ENCODE results near the gene NRXN3. TPM values are rescaled to one million over a fixed set of nuclear protein-coding genes. Genes with fewer than 3 reads are reported as not detected.

NRXN3 gene
- total and polyA plus RNA-seq, 5 donors from 2014 or later = not detected

DNA sequence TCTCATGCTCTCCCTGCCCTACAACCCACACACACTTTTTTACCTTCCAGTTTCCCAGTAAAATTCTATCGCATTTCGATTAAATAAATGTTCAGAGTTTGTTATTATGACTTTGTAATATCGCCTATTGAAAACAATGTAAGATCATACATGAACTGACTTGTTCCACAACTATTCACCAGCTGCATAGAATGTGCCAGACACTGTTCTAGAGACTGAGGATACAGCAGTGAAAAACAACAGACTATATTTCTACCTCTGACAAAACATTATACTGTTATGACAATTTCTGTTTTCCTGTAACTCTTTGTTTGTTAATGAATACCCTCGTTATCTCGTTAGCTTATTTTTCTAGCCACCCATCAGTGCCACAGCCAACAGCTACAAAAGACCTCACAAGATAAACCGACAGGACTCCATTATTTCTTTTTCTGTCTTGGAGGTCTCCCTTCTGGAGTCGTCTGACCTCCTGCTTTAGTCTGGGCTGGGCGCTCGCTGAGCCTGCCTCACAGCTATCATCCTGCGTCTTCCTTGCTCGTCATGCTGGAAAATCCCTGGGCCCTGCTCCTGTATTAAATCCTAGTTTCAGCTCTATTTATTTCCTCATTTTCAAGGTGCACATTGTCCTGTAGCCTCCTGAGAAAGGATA is 1542.3 kb downstream of the NRXN3 start:
- no peak overlapping the region for H3K27ac ChIP-seq (ENCODE audit: insufficient read depth, low read length, poor library complexity, severe bottlenecking)
- H3K27me3 ChIP-seq (ENCODE audit: control insufficient read depth, insufficient read depth, low read length) = no peaks in the 10 kb centered on the region
- no peaks in the 10 kb centered on the region for H3K36me3 ChIP-seq (ENCODE audit: control insufficient read depth, insufficient read depth, low read length)
- Mint-ChIP-seq H3K4me3 (no peak overlapping the region), H3K27ac (no peak overlapping the region), H3K9me3 (peaks cover 0 to 7% (median 2%) of the 10 kb centered on the region in 7 donors), H3K4me1 (no peaks in the 10 kb centered on the region), H3K36me3 (no peaks in the 10 kb centered on the region), H3K27me3 (no peaks in the 10 kb centered on the region)
- ATAC-seq (ENCODE audit: low read depth in 2 of 2) = no peak
- no peaks in the 10 kb centered on the region for H3K4me1 ChIP-seq (ENCODE audit: control insufficient read depth, insufficient read depth, low read length, poor library complexity, severe bottlenecking)
- no peak for DNase-seq
- H3K9me3 ChIP-seq (ENCODE audit: control insufficient read depth in 2 of 2, low read length in 2 of 2) = no peaks in the 10 kb centered on the region
- no peak overlapping the region for H3K4me3 ChIP-seq (ENCODE audit: low read depth, low read length)

DNA sequence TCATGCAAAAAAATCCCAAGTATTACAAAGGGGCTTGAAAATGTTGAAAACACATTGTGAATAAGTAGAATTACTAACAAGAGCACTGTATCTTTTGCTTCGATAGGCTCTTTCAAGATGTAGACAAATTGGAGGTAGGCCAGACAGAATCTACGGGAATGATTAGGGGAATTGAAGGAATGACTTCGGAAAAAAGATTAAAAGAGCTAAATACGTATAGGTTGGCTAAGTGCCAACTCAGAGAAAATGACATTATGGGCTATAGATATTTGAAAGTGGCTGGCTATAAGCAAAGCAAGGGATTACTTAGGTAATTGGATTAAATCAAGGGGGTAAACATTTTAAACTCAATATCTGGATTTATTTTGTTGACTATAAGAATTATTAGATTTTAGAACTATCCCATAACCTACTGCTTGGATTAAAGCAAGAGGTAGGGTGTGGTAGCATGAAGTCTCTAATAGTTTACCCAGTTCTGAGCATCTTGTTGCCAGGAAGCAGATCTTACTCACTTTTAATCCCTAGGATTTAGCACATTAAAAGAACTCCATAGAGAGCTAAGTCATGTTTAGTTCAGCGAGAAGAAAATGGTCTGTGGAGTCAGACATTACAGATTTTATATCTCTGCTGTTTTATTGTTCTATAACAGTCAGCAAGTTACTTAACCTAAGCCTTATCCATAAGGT is 1551.4 kb downstream of the NRXN3 start:
- no peak overlapping the region for H3K4me3 Mint-ChIP-seq
- H3K27ac ChIP-seq (ENCODE audit: insufficient read depth, low read length, poor library complexity, severe bottlenecking) = no peak overlapping the region
- no peak for ATAC-seq (ENCODE audit: low read depth in 2 of 2)
- no peak overlapping the region for H3K4me3 ChIP-seq (ENCODE audit: low read depth, low read length)
- no peaks in the 10 kb centered on the region for H3K4me1 ChIP-seq (ENCODE audit: control insufficient read depth, insufficient read depth, low read length, poor library complexity, severe bottlenecking)
- H3K36me3 ChIP-seq (ENCODE audit: control insufficient read depth, insufficient read depth, low read length) = no peaks in the 10 kb centered on the region
- no peaks in the 10 kb centered on the region for H3K27me3 Mint-ChIP-seq
- DNase-seq = no peak
- H3K4me1 Mint-ChIP-seq = no peaks in the 10 kb centered on the region
- H3K9me3 ChIP-seq (ENCODE audit: control insufficient read depth in 2 of 2, low read length in 2 of 2) = peaks cover 0 to 2% of the 10 kb centered on the region in 2 experiments
- H3K27me3 ChIP-seq (ENCODE audit: control insufficient read depth, insufficient read depth, low read length) = no peaks in the 10 kb centered on the region
- H3K9me3 Mint-ChIP-seq = peaks cover 0 to 6% (median 2%) of the 10 kb centered on the region in 7 donors
- no peaks in the 10 kb centered on the region for H3K36me3 Mint-ChIP-seq
- H3K27ac Mint-ChIP-seq = no peak overlapping the region

DNA sequence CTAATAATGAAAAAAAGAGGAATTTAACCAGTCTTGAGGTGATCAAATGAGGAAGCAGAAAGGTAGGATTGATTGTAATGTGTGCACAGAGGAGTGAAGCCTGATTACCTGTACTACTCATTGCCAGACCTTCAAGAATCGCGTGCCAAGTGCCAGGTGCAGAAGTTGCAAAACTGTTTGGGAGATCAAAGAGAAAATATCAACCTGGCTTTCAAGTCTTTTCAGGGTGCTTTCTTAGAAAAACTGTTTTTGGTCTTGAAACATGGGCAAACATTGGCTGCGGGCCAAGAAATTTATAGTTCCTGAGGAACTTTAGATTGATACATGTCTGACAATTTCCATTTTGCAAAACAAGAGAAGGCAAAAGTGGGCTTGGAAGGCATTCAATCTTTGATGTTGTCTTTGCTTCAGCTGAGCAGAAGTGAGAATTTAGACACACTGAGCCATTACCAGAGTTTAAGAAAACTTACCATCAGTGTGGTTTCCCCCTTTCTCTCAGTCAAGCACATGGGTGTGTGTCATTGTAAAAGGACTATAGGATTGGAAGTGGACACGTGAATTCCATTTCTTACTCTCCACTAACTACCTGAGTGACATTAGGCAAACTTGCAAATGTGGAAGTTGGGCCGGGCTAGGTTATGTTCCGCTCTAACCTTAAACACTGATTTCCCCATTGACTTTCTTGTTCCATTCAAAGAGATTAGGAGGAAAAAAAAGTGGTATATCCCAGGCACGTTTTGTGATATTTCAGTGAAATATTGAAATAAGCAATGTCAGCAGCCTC is 1555.0 kb downstream of the NRXN3 start:
- Histone ChIP-seq H3K27me3 (ENCODE audit: control insufficient read depth, insufficient read depth, low read length) (no peaks in the 10 kb centered on the region), H3K4me1 (ENCODE audit: control insufficient read depth, insufficient read depth, low read length, poor library complexity, severe bottlenecking) (no peaks in the 10 kb centered on the region), H3K36me3 (ENCODE audit: control insufficient read depth, insufficient read depth, low read length) (no peaks in the 10 kb centered on the region), H3K27ac (ENCODE audit: insufficient read depth, low read length, poor library complexity, severe bottlenecking) (no peak overlapping the region), H3K9me3 (ENCODE audit: control insufficient read depth in 2 of 2, low read length in 2 of 2) (peaks cover 0 to 2% of the 10 kb centered on the region in 2 experiments), H3K4me3 (ENCODE audit: low read depth, low read length) (no peak overlapping the region)
- Mint-ChIP-seq H3K27me3 (no peaks in the 10 kb centered on the region), H3K4me1 (no peaks in the 10 kb centered on the region), H3K27ac (no peak overlapping the region), H3K9me3 (peaks cover 1 to 8% (median 3%) of the 10 kb centered on the region in 7 donors), H3K36me3 (no peaks in the 10 kb centered on the region), H3K4me3 (no peak overlapping the region)
- DNase-seq = peak in 1 of 3 donors; percentile 1
- ATAC-seq (ENCODE audit: low read depth in 2 of 2) = no peak

DNA sequence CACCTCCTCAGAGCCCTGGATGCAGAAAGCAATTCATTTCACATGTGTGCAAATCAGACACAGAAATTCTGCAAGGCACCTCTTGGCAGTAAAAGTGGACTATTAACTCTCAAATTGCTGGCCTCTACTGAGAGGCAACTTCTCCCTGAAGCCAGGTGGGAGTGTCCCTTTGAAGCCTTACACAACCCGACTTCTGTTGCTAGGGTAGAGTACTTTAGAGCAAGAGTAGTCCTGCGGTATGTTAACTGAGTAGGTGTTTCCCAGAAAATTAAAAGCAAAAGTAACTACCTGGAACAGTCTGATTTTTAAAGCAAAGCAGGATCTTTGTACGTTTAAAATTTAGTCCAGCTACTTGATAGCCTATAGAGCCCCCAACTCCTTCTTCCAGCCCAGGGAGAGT is 1557.7 kb downstream of the NRXN3 start:
- Histone ChIP-seq H3K9me3 (ENCODE audit: control insufficient read depth in 2 of 2, low read length in 2 of 2) (peaks cover 0 to 2% of the 10 kb centered on the region in 2 experiments), H3K4me1 (ENCODE audit: control insufficient read depth, insufficient read depth, low read length, poor library complexity, severe bottlenecking) (no peaks in the 10 kb centered on the region), H3K4me3 (ENCODE audit: low read depth, low read length) (no peak overlapping the region), H3K36me3 (ENCODE audit: control insufficient read depth, insufficient read depth, low read length) (no peaks in the 10 kb centered on the region), H3K27me3 (ENCODE audit: control insufficient read depth, insufficient read depth, low read length) (no peaks in the 10 kb centered on the region), H3K27ac (ENCODE audit: insufficient read depth, low read length, poor library complexity, severe bottlenecking) (no peak overlapping the region)
- ATAC-seq (ENCODE audit: low read depth in 2 of 2) = no peak
- Mint-ChIP-seq H3K9me3 (peaks cover 2 to 8% (median 5%) of the 10 kb centered on the region in 7 donors), H3K27ac (no peak overlapping the region), H3K4me3 (no peak overlapping the region), H3K27me3 (no peaks in the 10 kb centered on the region), H3K36me3 (no peaks in the 10 kb centered on the region), H3K4me1 (no peaks in the 10 kb centered on the region)
- no peak for DNase-seq

DNA sequence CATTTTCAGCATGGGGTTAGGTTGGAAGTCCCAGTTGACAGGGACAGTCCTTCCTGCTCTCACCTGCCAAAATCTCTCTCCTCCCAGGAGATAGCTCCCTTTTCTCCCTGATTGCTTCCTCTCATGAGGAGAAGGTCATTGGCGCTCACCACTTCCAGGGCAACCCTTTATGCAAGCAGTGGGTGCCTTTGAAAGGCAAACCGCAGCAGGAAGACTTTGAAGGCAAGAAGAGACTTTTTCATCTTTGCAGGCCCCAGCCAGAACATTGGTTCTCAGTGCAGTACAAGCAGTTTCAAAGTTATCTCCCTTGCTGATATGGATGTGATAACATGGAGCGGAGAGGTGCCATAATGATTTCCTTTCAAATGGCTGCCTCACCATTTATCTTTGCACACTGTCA is 1558.2 kb downstream of the NRXN3 start:
- H3K4me1 Mint-ChIP-seq = no peaks in the 10 kb centered on the region
- ATAC-seq (ENCODE audit: low read depth in 2 of 2) (no peak), DNase-seq (no peak)
- Histone ChIP-seq H3K27me3 (ENCODE audit: control insufficient read depth, insufficient read depth, low read length) (no peaks in the 10 kb centered on the region), H3K9me3 (ENCODE audit: control insufficient read depth in 2 of 2, low read length in 2 of 2) (no peaks in the 10 kb centered on the region), H3K36me3 (ENCODE audit: control insufficient read depth, insufficient read depth, low read length) (no peaks in the 10 kb centered on the region), H3K4me3 (ENCODE audit: low read depth, low read length) (no peak overlapping the region), H3K4me1 (ENCODE audit: control insufficient read depth, insufficient read depth, low read length, poor library complexity, severe bottlenecking) (no peaks in the 10 kb centered on the region), H3K27ac (ENCODE audit: insufficient read depth, low read length, poor library complexity, severe bottlenecking) (no peak overlapping the region)
- no peaks in the 10 kb centered on the region for H3K36me3 Mint-ChIP-seq
- no peak overlapping the region for H3K4me3 Mint-ChIP-seq
- H3K27ac Mint-ChIP-seq = no peak overlapping the region
- no peaks in the 10 kb centered on the region for H3K27me3 Mint-ChIP-seq
- H3K9me3 Mint-ChIP-seq = peaks cover 2 to 8% (median 5%) of the 10 kb centered on the region in 7 donors

DNA sequence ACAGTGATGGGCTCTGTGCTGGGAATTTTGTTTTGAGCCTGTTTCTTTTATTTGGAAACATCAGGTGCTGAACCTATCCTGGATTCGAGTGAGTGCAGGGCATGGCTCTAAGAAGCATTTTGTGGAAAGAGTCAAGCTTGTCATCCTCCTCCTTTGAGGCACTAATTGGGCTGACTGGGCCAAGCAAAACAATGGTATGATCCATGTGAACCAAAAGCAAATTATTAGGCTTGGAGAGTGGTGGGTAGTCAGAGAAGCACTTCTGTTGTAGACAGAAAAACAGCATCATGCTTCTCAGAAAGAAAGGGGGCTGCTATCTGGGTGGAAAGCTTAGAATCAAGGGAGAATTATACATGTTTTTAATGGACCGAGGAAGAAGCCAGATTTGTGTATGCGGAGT is 1559.6 kb downstream of the NRXN3 start:
- no peaks in the 10 kb centered on the region for H3K36me3 Mint-ChIP-seq
- Histone ChIP-seq H3K4me1 (ENCODE audit: control insufficient read depth, insufficient read depth, low read length, poor library complexity, severe bottlenecking) (no peaks in the 10 kb centered on the region), H3K36me3 (ENCODE audit: control insufficient read depth, insufficient read depth, low read length) (no peaks in the 10 kb centered on the region), H3K4me3 (ENCODE audit: low read depth, low read length) (no peak overlapping the region), H3K27ac (ENCODE audit: insufficient read depth, low read length, poor library complexity, severe bottlenecking) (no peak overlapping the region), H3K27me3 (ENCODE audit: control insufficient read depth, insufficient read depth, low read length) (no peaks in the 10 kb centered on the region), H3K9me3 (ENCODE audit: control insufficient read depth in 2 of 2, low read length in 2 of 2) (no peaks in the 10 kb centered on the region)
- H3K27ac Mint-ChIP-seq = no peak overlapping the region
- DNase-seq (no peak), ATAC-seq (ENCODE audit: low read depth in 2 of 2) (no peak)
- no peaks in the 10 kb centered on the region for H3K27me3 Mint-ChIP-seq
- H3K9me3 Mint-ChIP-seq = peaks cover 0 to 8% (median 3%) of the 10 kb centered on the region in 7 donors
- no peak overlapping the region for H3K4me3 Mint-ChIP-seq
- H3K4me1 Mint-ChIP-seq = no peaks in the 10 kb centered on the region

DNA sequence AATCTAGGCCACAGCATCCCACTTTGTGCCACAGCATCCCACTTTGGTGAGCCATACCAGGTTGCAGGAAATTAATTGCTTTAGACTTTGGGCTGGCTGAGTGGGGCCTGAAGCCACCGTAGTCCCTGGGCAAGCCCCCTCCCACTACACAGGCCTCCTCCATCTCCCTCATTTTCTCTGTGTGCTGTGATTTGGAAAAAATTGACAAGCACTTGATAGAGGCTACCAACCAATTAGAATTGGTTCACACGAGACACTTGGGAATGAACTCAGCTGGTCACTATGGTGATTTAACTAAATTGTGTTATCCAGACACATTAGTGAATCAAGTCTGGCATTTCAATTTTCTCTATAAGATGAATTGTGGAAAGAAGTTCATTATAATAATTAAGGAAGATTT is 1560.0 kb downstream of the NRXN3 start:
- H3K36me3 ChIP-seq (ENCODE audit: control insufficient read depth, insufficient read depth, low read length) = no peaks in the 10 kb centered on the region
- H3K9me3 ChIP-seq (ENCODE audit: control insufficient read depth in 2 of 2, low read length in 2 of 2) = no peaks in the 10 kb centered on the region
- no peaks in the 10 kb centered on the region for H3K27me3 ChIP-seq (ENCODE audit: control insufficient read depth, insufficient read depth, low read length)
- H3K4me3 ChIP-seq (ENCODE audit: low read depth, low read length) = no peak overlapping the region
- Mint-ChIP-seq H3K4me1 (no peaks in the 10 kb centered on the region), H3K27me3 (no peaks in the 10 kb centered on the region), H3K27ac (no peak overlapping the region), H3K9me3 (peaks cover 0 to 8% (median 3%) of the 10 kb centered on the region in 7 donors), H3K36me3 (no peaks in the 10 kb centered on the region), H3K4me3 (no peak overlapping the region)
- no peak overlapping the region for H3K27ac ChIP-seq (ENCODE audit: insufficient read depth, low read length, poor library complexity, severe bottlenecking)
- DNase-seq = no peak
- no peak for ATAC-seq (ENCODE audit: low read depth in 2 of 2)
- H3K4me1 ChIP-seq (ENCODE audit: control insufficient read depth, insufficient read depth, low read length, poor library complexity, severe bottlenecking) = no peaks in the 10 kb centered on the region

Measured in CD4-positive, CD25-positive, alpha-beta regulatory T cell (primary cell).